HG03103 (cell line): Measurements from ENCODE around the gene PITPNM1.
"Not testable (repeated sequence)": the region's sequence is repeated elsewhere in the genome, so short reads cannot be mapped to it uniquely, and the experiment has no call there.

ENCODE experiments used
- ATAC-seq: cut with Tn5 transposase; IDR thresholded peaks from one replicate; pipeline ENCODE4 v1.9.1; 2021; ENCODE audit warnings: low read depth; ENCODE audit not compliant: unreplicated experiment

PITPNM1 gene

DNA sequence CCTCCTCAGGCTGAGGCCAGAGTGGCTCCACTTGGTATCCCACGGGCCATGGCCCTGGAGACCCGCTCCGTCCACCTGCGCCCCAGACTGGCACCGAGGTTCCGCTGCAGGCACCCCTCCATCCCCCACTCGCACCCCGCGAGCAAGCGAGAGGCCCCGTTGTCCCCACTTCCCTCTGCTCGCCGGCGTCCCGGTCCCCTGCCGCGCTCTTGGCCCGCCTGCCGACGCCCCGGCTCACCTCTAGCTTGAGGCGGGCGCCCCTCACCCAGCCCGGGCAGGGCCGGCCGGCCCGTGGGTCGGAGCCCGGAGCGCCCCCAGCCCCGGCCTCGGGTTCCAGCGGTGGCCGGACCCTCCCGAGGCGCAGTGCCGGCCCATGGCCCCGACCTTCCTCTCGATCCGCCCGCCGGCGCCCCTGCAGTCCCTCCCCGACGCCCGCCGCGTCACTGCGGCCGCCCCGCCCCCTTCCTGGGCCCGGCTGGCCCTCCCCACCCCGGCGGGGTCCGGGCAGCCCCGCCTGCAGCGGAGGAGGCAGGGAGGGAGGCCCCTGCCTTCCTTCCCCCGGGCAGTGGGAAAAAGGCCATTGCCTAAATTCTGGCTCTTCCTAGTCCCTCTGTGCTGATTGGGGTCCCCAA lies at the start of gene PITPNM1:
TSS of gene PITPNM1 (minus strand) at position 414 of the 632 bp plus-strand sequence. CDS start 1,183 bp downstream, outside the sequence.
- no peak for ATAC-seq

DNA sequence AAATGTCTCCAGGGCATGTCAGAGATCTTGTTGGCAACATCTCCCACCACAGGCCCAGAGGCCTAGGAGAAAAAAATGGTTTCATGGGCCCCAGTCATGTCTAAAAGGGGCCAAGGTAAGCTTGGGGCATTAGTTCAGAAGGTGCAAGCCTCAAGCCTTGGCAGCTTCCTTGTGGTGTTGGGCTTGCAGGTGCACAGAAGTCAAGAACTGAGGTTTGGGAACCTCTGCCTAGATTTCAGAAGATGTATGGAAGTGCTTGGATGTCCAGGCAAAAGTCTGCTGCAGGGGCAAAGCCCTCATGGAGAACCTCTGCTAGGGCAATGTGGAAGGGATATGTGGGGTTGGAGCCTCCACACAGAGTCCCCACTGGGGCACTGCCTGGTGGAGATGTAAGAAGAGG lies 46.5 kb upstream of the PITPNM1 start:
- ATAC-seq = not testable (repeated sequence)

DNA sequence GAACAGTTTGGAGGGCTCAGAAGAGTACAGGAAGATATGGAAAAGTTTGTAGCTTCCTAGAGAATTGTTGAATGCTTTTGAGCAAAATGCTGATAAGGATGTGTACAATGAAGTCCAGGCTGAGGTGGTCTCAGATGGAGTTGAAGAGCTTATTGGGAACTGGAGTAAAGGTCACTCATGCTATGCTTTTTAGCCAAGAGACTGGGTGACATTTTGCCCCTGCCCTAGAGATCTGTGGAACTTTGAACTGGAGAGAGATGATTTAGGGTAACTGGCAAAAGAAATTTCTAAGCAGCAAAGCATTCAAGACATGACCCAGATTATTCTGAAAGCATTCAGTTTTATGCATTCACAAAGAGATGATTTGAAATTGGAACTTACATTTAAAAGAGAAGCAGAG lies 46.0 kb upstream of the PITPNM1 start:
- no peak for ATAC-seq

DNA sequence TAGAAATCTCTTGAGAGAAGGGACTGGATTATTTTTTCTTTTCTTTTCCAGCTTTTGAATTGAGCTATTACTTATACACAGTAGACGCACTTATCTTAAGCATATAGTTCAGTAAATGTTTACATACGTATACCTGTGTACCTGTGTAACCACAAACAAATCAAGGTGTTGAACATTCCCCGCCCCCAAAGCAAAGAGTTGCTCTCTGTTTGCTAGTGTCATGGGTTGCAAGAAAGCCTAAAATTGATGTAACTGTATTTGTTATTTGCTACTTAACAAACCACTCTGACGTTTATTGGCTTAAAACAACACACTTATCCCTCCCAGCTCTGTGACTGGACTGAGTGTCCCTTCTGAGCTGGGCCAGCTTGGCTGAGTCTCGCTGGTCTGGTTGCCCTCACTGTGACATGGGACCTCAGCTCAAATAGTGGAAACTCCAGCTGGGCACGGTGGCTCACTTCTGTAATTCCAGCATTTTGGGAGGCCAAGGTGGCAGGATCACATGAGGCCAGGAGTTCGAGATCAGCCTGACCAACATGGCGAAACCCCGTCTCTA lies 43.5 kb upstream of the PITPNM1 start:
- no peak for ATAC-seq

DNA sequence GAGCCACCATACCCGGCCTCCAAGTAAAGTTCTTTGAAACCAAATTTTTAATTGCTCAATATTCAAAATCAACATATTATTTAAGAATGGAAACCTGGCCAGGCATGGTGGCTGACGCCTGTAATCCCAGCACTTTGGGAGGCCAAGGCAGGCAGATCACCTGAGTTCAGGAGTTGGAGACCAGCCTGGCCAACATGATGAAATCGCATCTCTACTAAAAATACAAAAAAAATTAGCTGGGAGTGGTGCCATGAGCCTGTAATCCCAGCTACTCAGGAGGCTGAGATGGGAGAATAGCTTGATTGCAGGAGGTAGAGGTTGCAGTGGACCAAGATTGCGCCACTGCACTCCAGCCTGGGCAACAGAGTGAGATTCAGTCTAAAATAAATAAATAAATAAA lies 42.9 kb upstream of the PITPNM1 start:
- ATAC-seq = not testable (repeated sequence)

DNA sequence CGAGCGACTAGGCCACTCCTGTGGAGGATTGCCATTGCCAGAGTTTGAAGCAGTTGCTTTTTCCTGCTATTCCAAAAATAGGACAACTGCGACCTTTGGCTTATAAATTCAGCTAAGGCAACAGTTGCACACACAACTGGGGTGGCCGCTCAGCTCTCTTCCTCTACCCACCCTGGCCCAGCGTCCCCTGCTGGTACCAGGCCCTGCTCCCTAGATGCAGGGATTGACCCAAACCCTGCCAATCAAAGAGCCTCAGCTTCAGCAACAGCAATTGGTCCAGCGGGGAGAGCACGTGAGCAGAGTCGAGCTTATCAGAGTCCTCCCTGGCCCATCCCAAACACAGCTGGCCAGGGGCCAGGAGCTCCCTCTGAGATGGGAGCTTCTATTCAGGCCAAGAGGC lies 40.1 kb upstream of the PITPNM1 start:
- no peak for ATAC-seq

DNA sequence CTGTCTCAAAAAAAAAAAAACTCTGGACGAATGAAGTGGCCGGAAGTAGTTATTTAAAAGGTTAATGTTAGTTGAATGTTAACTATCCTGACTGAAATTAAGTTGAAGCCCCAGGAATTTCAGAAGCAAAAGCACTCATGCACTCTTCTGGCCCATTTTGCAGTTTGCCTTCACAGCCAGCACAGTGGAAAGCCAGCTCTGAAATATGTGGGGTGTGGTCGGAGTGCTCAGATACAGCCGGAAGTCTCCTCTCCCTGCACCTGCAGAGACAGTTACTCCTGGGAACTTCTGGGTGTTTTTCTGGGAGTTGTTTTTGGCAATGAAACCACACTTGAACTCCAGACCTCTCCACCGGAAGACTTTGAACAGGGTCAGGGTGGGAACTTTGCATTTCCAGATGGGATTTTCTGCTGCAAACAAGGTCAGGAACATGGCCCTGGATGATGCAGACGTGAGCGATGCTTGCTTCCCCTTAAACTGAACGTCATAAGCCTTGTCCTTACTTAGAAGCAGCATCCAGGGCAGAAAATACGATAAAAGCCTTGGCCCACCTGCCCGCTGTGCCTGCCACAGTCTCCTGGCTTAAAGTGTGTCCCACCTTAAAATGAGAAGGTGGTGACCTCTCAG lies 39.6 kb upstream of the PITPNM1 start:
- ATAC-seq = no peak

DNA sequence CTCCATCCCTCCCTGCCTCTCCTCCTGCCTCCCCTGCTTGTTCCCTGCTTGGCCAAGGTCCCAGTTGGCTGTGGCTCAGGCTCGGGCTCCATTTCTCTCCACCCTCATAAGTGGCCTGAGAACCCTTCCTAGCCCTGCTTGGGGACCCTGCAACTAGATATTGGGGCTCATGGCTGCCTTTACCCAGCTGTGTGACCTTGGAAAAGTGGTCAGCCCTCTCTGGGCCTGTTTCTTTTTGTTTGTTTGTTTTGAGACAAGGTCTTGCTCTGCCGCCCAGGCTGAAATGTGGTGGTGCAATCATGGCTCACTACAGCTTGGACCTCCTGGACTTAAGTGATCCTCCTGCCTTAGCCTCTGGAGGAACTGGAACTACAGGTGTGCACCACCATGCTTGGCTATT lies 38.4 kb upstream of the PITPNM1 start:
- ATAC-seq = no peak

DNA sequence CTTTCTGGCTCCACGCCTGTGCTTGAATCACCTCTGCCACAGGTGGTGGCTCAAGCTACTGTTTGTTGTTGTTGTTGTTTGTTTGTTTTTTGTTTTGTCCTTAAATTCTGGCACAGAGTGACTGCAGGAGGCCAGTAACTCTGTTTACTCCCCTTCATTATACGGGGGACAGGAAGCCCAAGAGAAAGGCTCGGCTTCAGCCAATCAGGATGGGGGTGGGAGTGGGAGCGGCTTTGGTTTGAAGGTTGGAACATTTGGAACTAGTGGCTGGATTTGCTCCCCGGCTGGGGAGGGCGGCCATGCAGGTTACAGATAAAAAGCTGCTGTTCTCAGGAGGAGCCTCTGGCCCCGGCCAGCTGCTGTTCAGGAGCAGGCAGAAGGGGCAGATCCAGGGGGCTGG lies 37.8 kb upstream of the PITPNM1 start:
- ATAC-seq = no peak

DNA sequence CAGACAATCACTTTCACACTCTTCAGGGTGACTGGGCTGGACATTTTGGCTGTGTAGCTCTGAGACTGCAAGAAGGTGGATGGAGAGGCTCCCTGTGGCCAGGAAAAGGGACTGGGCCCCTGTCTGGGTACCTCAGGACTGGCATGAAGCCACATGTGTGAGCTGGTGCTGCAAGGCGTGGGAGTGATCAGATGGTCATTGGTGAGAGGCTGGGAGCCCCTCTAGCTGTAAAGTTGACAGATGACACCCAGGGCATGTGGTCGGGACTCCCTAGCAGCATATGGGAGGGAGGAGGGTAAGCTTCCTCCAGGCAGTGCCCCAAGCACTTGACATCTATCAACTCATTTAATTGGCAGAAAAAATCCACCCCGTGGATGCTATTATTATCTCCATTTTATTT lies 37.0 kb upstream of the PITPNM1 start:
- ATAC-seq = no peak

DNA sequence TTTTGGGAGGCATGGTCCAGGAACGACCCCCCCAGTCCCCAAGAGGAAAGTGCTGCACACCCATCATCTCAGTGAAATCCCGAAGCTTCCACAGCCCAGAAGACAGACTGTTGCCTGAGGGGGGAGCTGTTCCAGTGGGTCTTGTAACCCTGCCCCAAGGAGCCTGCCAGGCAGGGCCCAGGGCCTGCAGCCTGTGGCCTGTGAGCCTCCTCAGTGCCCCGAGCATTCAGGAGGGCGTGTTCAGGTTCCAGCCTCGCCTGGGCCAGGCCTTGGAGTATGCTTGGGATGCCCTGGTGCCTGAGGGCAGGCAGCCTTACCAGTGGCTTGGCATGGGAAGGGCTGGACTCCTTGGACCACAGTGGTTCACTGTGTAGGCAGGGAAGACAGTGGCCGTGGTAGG lies 36.0 kb upstream of the PITPNM1 start:
- ATAC-seq = no peak

DNA sequence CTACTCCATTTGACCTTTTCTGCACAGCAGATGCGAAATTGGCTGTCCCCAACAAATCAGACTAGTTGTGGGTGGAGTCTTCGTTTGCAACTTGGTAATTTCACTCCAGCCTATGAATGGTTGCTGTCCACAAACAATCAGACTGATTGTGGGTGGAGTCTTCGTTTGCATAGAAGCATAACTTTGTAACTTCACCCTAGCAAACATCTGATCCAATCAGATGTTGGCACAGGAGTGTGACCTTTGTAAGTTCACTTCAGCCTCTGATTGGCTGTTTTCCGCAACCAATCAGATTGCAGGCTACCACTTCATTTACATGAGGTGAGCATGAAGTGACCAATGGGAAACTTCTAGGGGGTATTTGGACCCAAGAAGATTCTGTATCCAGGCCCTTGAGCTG lies 34.4 kb upstream of the PITPNM1 start:
- no peak for ATAC-seq

DNA sequence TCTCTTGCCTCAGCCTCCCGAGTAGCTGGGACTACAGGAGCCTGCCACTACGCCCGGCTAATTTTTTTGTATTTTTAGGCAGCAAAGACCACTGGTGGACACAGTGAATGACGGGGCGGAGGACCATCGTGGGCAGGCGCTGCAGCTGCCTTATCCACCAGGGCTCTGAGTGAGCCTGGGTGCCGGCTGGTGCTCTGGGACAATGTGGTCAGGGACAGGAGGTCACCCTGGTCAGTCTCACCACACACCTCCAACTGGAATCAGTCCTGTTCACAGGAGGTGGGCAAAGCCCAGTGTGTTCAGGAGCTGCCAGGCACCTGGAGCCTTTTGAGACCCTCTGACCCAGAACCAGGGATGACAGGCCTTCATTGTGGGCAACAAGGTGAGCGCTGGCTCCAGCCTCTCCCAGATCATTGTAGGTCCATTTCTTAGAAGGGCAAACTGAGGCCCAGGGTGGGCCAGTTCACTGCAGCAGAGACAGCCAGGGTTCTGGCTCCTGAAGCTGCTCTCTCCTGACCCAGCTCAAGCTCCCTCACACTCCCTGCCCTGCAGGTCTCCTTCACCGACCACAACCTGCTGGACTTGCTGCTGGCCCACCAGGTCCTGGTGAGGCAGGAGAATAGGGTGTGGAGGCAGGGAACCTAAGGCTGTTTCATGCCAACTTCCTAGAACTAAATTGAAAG lies 33.8 kb upstream of the PITPNM1 start:
- ATAC-seq = no peak

DNA sequence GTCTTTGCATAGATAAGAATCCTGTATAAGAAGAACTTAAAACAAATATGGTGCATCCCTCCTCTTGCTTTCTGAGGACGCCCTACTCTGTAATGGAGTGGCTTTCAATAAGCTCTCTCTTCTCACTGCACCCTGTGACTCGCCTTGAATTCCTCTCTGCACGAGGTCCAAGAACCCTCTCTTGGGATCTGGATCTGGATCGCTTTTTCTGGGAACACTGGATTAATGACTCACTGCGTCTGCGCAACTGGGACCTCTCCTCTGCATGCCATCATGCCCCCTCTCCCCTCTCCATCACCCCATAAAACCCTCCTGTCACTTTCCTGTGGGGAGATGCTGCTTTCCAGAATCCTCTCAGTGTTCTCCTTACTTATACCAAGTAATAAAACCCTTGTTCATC lies 33.1 kb upstream of the PITPNM1 start:
- no peak for ATAC-seq

DNA sequence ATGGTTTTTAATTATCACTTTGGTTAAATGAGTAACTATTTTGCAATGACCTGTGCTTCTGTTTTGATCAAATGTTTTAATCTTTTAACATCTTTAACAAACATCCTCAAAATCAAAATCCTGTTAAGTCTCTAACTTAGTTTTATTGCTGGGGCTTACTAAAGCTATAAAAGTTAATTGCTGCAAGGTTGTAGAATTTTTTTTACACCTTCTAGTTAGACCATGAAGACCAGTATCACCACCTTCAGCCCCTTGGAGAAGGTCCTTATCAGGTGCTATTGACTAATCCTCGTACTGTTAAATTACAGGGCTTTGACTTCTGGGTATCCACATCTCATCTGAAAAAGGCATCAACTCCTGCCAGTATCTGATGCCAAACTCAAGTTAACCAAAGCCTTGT lies 30.4 kb upstream of the PITPNM1 start:
- ATAC-seq = no peak

DNA sequence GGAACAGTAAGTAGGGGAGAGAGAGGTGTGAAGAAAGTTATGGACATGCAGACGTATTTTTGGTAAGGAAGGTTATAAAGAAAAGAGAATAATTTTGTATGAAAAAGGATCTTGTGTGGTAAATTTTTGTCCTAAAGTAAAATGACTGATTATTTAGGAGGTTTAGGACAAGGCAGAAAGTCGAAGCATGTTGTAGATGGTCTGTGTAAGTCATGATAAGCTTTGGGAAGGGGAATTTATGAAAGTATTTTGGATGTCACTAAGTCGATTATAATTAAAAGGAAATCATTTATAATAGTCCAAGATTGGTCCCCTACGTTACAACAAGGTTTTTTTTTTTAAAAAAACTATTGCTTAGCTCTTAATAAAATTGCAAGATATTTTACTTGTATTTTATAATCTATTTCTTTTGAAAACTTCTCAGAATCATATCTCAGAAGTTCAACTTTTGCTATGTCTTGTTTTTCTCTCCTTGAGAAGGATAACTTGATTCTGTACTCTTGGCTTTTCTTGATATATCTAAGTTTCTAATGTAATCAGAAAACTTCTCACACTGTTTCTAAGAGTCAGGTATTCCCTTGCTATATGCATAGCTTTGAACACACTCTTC lies 29.0 kb upstream of the PITPNM1 start:
- ATAC-seq = no peak

DNA sequence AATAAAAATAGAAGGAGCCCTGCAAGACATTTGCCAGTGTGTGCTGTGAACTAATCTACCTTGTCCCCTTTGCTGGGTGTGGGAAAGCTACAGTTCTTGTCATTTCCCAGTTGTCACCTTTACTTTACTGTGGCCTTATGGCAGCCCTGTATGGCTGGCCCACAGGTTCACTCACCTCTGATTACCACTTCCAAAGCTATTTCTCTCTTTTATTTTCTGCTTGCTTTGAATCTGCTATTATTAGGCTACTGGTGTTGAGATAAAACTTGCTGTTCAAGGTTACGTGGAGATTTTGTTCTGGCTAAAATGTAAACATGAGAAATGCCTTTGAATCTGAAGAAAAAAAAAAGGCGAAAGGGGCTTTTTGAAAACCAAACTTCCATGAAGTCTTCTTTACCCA lies 27.7 kb upstream of the PITPNM1 start:
- ATAC-seq = no peak

DNA sequence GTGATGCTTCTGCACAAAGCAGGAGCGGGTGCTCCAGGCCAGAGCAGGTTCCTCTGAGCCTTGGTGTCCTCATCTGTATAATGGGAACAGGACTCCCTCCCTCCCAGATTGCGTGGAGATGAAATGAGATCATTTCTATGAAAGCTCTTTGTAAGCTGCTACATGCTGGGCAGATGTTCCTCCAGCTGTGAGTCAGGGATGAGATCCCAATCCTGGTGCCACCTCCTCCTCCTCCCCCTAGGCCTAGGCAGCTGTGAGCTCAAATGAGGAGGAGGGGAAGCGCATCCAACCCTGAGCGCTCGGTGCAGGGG lies 25.1 kb upstream of the PITPNM1 start:
- no peak for ATAC-seq

DNA sequence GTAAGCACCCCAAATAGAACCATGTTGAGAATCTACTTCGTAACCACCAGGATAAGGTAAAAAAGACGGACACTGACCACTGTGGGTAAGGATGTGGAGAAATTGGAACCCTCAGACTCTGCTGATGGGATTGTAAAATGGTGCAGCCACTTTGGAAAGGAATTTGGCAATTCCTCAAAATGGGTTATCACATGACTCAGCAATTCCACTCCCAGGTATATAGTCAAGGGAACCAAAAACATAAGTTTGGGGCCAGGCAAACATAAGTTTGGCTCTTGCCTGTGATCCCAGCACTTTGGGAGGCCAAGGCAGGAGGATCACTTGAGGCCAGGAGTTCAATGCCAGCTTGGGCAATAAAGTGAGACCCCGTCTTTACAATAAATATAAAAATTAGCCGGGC lies 23.2 kb upstream of the PITPNM1 start:
- no peak for ATAC-seq

DNA sequence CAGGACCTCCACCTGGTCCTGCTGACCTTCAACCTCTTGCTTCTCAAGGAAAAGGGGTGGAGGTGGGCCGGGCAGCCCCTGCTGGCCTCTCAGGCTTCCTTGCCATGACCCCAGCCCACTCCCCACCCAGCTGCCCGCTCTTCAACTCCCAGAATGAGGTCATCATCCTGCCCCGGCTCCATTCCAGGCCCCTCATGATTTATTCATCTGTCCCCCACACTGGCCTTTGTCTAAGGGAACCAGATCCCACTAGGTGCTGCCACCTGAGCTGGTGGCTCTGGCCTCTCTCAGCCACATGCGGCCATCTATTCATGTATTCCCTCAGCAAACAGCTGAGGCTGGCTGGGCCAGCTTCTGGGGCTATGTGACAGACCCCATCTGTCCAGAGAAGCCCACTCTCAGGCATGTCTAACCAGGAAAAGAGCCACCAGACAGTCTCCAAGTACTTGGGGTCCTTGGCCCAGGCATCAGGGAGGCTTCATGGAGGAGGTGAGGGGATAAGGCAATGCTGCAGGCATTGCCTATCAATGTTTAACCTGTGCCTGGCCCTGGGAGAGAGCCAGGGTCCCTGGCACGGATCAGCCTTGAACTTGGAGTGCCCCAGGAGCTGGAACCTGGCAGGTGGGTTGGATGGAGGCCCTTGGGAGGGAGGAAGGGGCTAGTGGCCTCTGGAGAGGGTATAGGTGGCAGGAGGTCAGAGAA lies 20.3 kb upstream of the PITPNM1 start:
- ATAC-seq = no peak

DNA sequence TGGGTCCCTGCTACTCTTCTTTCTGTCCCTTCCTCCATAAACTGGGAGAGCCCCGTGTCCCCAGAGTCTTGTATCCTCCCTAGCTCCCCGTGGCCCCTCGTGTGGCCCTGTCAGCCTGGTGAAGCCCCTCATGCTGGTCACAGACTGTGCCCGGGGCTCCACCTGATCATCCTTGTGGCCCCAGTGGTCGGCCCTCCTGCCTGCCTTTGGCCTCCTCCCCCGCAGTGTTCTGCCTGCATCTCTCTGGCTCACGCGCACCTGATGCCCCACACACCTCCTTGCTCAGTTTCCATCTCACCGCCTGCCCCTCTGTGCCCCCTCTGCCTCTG lies 19.3 kb upstream of the PITPNM1 start:
- no peak for ATAC-seq
